Measurements from ENCODE around the gene TNRC18. TPM values are rescaled to one million over a fixed set of nuclear protein-coding genes. Genes with fewer than 3 reads are reported as not detected.
A peak's percentile ranks its signal among the peaks of the same experiment; 100 is the strongest.

Gene TNRC18
- polyA plus RNA-seq, 3 donors from 2014 or later = 0.42 to 4.1 (median 1.0) TPM

GRCh38 chr7:5429253-5429856 lies 5.7 kb upstream of the TNRC18 start:
- Mint-ChIP-seq H3K9me3 (peaks cover 0 to 2% (median 0%) of the 10 kb centered on the region in 6 donors), H3K4me1 (peaks cover 12 to 14% of the 10 kb centered on the region in 2 donors), H3K36me3 (peaks cover 0 to 4% (median 1%) of the 10 kb centered on the region in 3 donors), H3K27ac (peak overlapping the region in 3 of 6 donors; percentile 27 to 49 (median 29)), H3K4me3 (peak overlapping the region; percentile 0 to 40 (median 2)), H3K27me3 (ENCODE audit: low read depth in 3 of 3) (peaks cover 26 to 61% (median 50%) of the 10 kb centered on the region in 3 donors)
- peak in 1 of 3 donors; percentile 8 for DNase-seq

GRCh38 chr7:5428478-5429252 lies 5.0 kb upstream of the TNRC18 start:
- peak overlapping the region in 1 of 6 donors; percentile 26 for H3K27ac Mint-ChIP-seq
- H3K27me3 Mint-ChIP-seq (ENCODE audit: low read depth in 3 of 3) = peaks cover 32 to 65% (median 53%) of the 10 kb centered on the region in 3 donors
- peak in 1 of 3 donors; percentile 2 for DNase-seq
- H3K4me3 Mint-ChIP-seq = peak overlapping the region in 2 of 5 donors; percentile 12 to 17
- peaks cover 15 to 17% of the 10 kb centered on the region in 2 donors for H3K4me1 Mint-ChIP-seq
- H3K36me3 Mint-ChIP-seq = peaks cover 0 to 4% (median 0%) of the 10 kb centered on the region in 3 donors
- H3K9me3 Mint-ChIP-seq = peaks cover 0 to 2% (median 0%) of the 10 kb centered on the region in 6 donors

- H3K27me3 Mint-ChIP-seq (ENCODE audit: low read depth in 3 of 3) = peaks cover 37 to 74% (median 41%) of the 10 kb centered on the region in 3 donors
These were observed 2.5 kb upstream of the TNRC18 start for GRCh38 chr7:5426226-5426475.

GRCh38 chr7:5425507-5426225 lies 2.0 kb upstream of the TNRC18 start:
- DNase-seq = peak in 1 of 3 donors; percentile 9
- H3K4me3 Mint-ChIP-seq = peak overlapping the region; percentile 59 to 84 (median 75)
- H3K36me3 Mint-ChIP-seq = no peaks in the 10 kb centered on the region
- peaks cover 31 to 33% of the 10 kb centered on the region in 2 donors for H3K4me1 Mint-ChIP-seq
- peaks cover 38 to 73% (median 41%) of the 10 kb centered on the region in 3 donors for H3K27me3 Mint-ChIP-seq (ENCODE audit: low read depth in 3 of 3)
- peaks cover 0 to 2% (median 0%) of the 10 kb centered on the region in 6 donors for H3K9me3 Mint-ChIP-seq
- H3K27ac Mint-ChIP-seq = peak overlapping the region in 2 of 6 donors; percentile 34 to 67

More at GRCh38 chr7:5426226-5426475, 2.5 kb upstream of the TNRC18 start:
- Mint-ChIP-seq H3K4me1 (peaks cover 31 to 32% of the 10 kb centered on the region in 2 donors), H3K4me3 (peak overlapping the region; percentile 40 to 84 (median 75)), H3K36me3 (no peaks in the 10 kb centered on the region), H3K27ac (peak overlapping the region in 1 of 6 donors; percentile 34), H3K9me3 (peaks cover 0 to 2% (median 0%) of the 10 kb centered on the region in 6 donors)
- no peak for DNase-seq

GRCh38 chr7:5424749-5425506 lies 1.3 kb upstream of the TNRC18 start:
- Mint-ChIP-seq H3K36me3 (no peaks in the 10 kb centered on the region), H3K4me1 (peaks cover 31 to 38% of the 10 kb centered on the region in 2 donors), H3K27me3 (ENCODE audit: low read depth in 3 of 3) (peaks cover 40 to 70% (median 40%) of the 10 kb centered on the region in 3 donors), H3K4me3 (peak overlapping the region; percentile 80 to 87 (median 82)), H3K27ac (peak overlapping the region in 4 of 6 donors; percentile 36 to 69 (median 53)), H3K9me3 (peaks cover 0 to 2% (median 0%) of the 10 kb centered on the region in 6 donors)
- peak in 1 of 3 donors; percentile 21 for DNase-seq

- peak; percentile 51 to 59 (median 53) for DNase-seq
- Mint-ChIP-seq H3K27ac (peak overlapping the region in 3 of 6 donors; percentile 69 to 85 (median 69)), H3K9me3 (peaks cover 0 to 2% (median 0%) of the 10 kb centered on the region in 6 donors), H3K27me3 (ENCODE audit: low read depth in 3 of 3) (peaks cover 34 to 63% (median 40%) of the 10 kb centered on the region in 3 donors), H3K4me3 (peak overlapping the region; percentile 81 to 91 (median 85)), H3K4me1 (peaks cover 27 to 34% of the 10 kb centered on the region in 2 donors), H3K36me3 (no peaks in the 10 kb centered on the region)
These were observed 528 bp upstream of the TNRC18 start for GRCh38 chr7:5423976-5424748.

- peaks cover 37 to 41% of the 10 kb centered on the region in 2 donors for H3K4me1 Mint-ChIP-seq
- DNase-seq = no peak
- H3K27me3 Mint-ChIP-seq (ENCODE audit: low read depth in 3 of 3) = peaks cover 36 to 62% (median 47%) of the 10 kb centered on the region in 3 donors
- H3K4me3 Mint-ChIP-seq = peak overlapping the region; percentile 75 to 84 (median 82)
- H3K9me3 Mint-ChIP-seq = peaks cover 0 to 4% (median 0%) of the 10 kb centered on the region in 6 donors
- peaks cover 0 to 6% (median 0%) of the 10 kb centered on the region in 3 donors for H3K36me3 Mint-ChIP-seq
- peak overlapping the region in 2 of 6 donors; percentile 31 to 65 for H3K27ac Mint-ChIP-seq
These were observed 983 bp downstream of the TNRC18 start for GRCh38 chr7:5422396-5423305.

GRCh38 chr7:5421714-5422395 lies 1.8 kb downstream of the TNRC18 start:
- peaks cover 0 to 6% (median 0%) of the 10 kb centered on the region in 3 donors for H3K36me3 Mint-ChIP-seq
- H3K9me3 Mint-ChIP-seq = peaks cover 0 to 4% (median 0%) of the 10 kb centered on the region in 6 donors
- H3K4me3 Mint-ChIP-seq = peak overlapping the region; percentile 75 to 84 (median 82)
- peaks cover 37 to 41% of the 10 kb centered on the region in 2 donors for H3K4me1 Mint-ChIP-seq
- peak overlapping the region in 3 of 6 donors; percentile 35 to 65 (median 59) for H3K27ac Mint-ChIP-seq
- DNase-seq = peak in 1 of 3 donors; percentile 20
- H3K27me3 Mint-ChIP-seq (ENCODE audit: low read depth in 3 of 3) = peaks cover 31 to 57% (median 45%) of the 10 kb centered on the region in 3 donors

GRCh38 chr7:5420881-5421713 lies 2.5 kb downstream of the TNRC18 start:
- H3K9me3 Mint-ChIP-seq = peaks cover 0 to 4% (median 0%) of the 10 kb centered on the region in 6 donors
- peaks cover 37 to 41% of the 10 kb centered on the region in 2 donors for H3K4me1 Mint-ChIP-seq
- peaks cover 0 to 6% (median 0%) of the 10 kb centered on the region in 3 donors for H3K36me3 Mint-ChIP-seq
- peaks cover 28 to 51% (median 47%) of the 10 kb centered on the region in 3 donors for H3K27me3 Mint-ChIP-seq (ENCODE audit: low read depth in 3 of 3)
- H3K4me3 Mint-ChIP-seq = peak overlapping the region; percentile 74 to 84 (median 82)
- peak in 1 of 3 donors; percentile 24 for DNase-seq
- H3K27ac Mint-ChIP-seq = no peak overlapping the region
